Measurements from ENCODE around the gene TEKTIP1. TPM values are rescaled to one million over a fixed set of nuclear protein-coding genes. Genes with fewer than 3 reads are reported as not detected.
A peak's percentile ranks its signal among the peaks of the same experiment; 100 is the strongest.

TEKTIP1 gene
- total and polyA plus RNA-seq, 9 of the 15 experiments (the other 6 are each of a cell fraction or from before 2014, with no cell fraction given), result 0.66 TPM; not detected in 8

- no peak for TF ChIP-seq ZNF408 (CRISPR knock-in tag; IDR thresholded peaks at IDR 0.05; ENCODE audit: low read depth)
- peak; percentile 34 for TF ChIP-seq CTCFL (IDR thresholded peaks at IDR 0.05; ENCODE audit: borderline replicate concordance, insufficient read depth, low read depth, low read length, poor library complexity, severe bottlenecking)
- no peak for TF ChIP-seq RBBP5 (IDR thresholded peaks at IDR 0.05; ENCODE audit: borderline replicate concordance, insufficient read depth, low read length, poor library complexity, severe bottlenecking)
- no peak for TF ChIP-seq ZNF41 (CRISPR knock-in tag; conservative IDR thresholded peaks at IDR 0.05)
- TF ChIP-seq HNRNPK (IDR thresholded peaks at IDR 0.05; ENCODE audit: low read depth, low read length, poor library complexity, severe bottlenecking), result no peak
- TF ChIP-seq ESRRA (IDR thresholded peaks at IDR 0.05; ENCODE audit: borderline replicate concordance, low read depth), result no peak
- no peak for TF ChIP-seq CBX8 (IDR thresholded peaks at IDR 0.05; ENCODE audit: borderline replicate concordance, extremely low read depth, low read depth, low read length, poor library complexity, severe bottlenecking)
- TF ChIP-seq KLF13 (tag; IDR thresholded peaks at IDR 0.05; ENCODE audit: borderline replicate concordance, low read depth), result no peak
- TF ChIP-seq PCBP2 (IDR thresholded peaks at IDR 0.05; ENCODE audit: low read depth, low read length, poor library complexity, severe bottlenecking), result no peak
- no peak for TF ChIP-seq SRSF1 (IDR thresholded peaks at IDR 0.05; ENCODE audit: low read depth, low read length)
- no peak for TF ChIP-seq NCOR1 (IDR thresholded peaks at IDR 0.05)
- TF ChIP-seq ZBTB9 (CRISPR knock-in tag; IDR thresholded peaks at IDR 0.05), result no peak
- TF ChIP-seq FOXK2 (conservative IDR thresholded peaks at IDR 0.05 in 1 of 2, IDR thresholded peaks at IDR 0.05 in 1 of 2; ENCODE audit: low read depth in 2 of 2), result no peak
- no peak for TF ChIP-seq ZNF551 (CRISPR knock-in tag; IDR thresholded peaks at IDR 0.05)
- no peak for TF ChIP-seq RNF219 (CRISPR knock-in tag; IDR thresholded peaks at IDR 0.05)
- TF ChIP-seq ZBTB11 (CRISPR knock-in tag; IDR thresholded peaks at IDR 0.05), result no peak
- TF ChIP-seq ZNF445 (CRISPR knock-in tag; IDR thresholded peaks at IDR 0.05; ENCODE audit: low read depth), result no peak
These were observed 36.3 kb downstream of the TEKTIP1 start (continued) for GRCh38 chr19:3575260-3575741.

All from K562 (cell line).